BLaER1 (cell line): Measurements from ENCODE around the gene CREB5.

Experiments
- H3K27ac ChIP-seq: shearing (Covaris generic); formaldehyde crosslinking; 2 replicates; pipeline ENCODE4 v1.8.1; 2022
- H3K27me3 ChIP-seq: shearing (Covaris generic); formaldehyde crosslinking; 2 replicates; pipeline ENCODE4 v1.8.1; 2022
- H3K36me3 ChIP-seq: shearing (Covaris generic); formaldehyde crosslinking; 2 replicates; pipeline ENCODE4 v1.8.1; 2022
- H3K4me1 ChIP-seq: shearing (Covaris generic); formaldehyde crosslinking; 2 replicates; pipeline ENCODE4 v1.8.1; 2022
- H3K4me2 ChIP-seq: shearing (Covaris generic); formaldehyde crosslinking; 2 replicates; pipeline ENCODE4 v1.8.1; 2022
- H3K4me3 ChIP-seq: shearing (Covaris generic); formaldehyde crosslinking; 2 replicates; pipeline ENCODE4 v1.8.1; 2022
- H3K9ac ChIP-seq: shearing (Covaris generic); formaldehyde crosslinking; 2 replicates; pipeline ENCODE4 v1.8.1; 2022
- H3K9me3 ChIP-seq: shearing (Covaris generic); formaldehyde crosslinking; 2 replicates; pipeline ENCODE4 v1.8.1; 2022
- H4K20me1 ChIP-seq: shearing (Covaris generic); formaldehyde crosslinking; 2 replicates; pipeline ENCODE4 v1.8.1; 2022
- Cebpa-rat ChIP-seq: shearing (Covaris generic); IDR thresholded peaks from 2 replicates; pipeline ENCODE4 v1.8.1; 2022

CREB5 gene

GRCh38 chr7:28533731-28534531 lies 121.6 kb downstream of the CREB5 start:
- Histone ChIP-seq H3K4me2 (no peak overlapping the region), H3K4me1 (0 out of 2 replicates have a peak, but pooled peaks cover 5% of the 10 kb centered on the region), H3K36me3 (no peaks in the 10 kb centered on the region), H3K27me3 (no peaks in the 10 kb centered on the region), H3K27ac (no peak overlapping the region), H3K9me3 (peaks cover 10% of the 10 kb centered on the region), H3K4me3 (no peak overlapping the region), H4K20me1 (no peaks in the 10 kb centered on the region), H3K9ac (no peak overlapping the region)
- no peak for TF ChIP-seq Cebpa-rat

GRCh38 chr7:28536259-28536658 lies 123.9 kb downstream of the CREB5 start:
- Histone ChIP-seq H3K27me3 (no peaks in the 10 kb centered on the region), H4K20me1 (no peaks in the 10 kb centered on the region), H3K4me2 (no peak overlapping the region), H3K4me1 (0 out of 2 replicates have a peak, but pooled peaks cover 5% of the 10 kb centered on the region), H3K36me3 (no peaks in the 10 kb centered on the region), H3K27ac (no peak overlapping the region), H3K9ac (no peak overlapping the region), H3K4me3 (no peak overlapping the region), H3K9me3 (peaks cover 10% of the 10 kb centered on the region)
- TF ChIP-seq Cebpa-rat: no peak

GRCh38 chr7:28539289-28539981 lies 127.1 kb downstream of the CREB5 start:
- Histone ChIP-seq H3K4me2 (no peak overlapping the region), H3K4me3 (no peak overlapping the region), H3K27me3 (no peaks in the 10 kb centered on the region), H3K9me3 (no peaks in the 10 kb centered on the region), H3K4me1 (no peaks in the 10 kb centered on the region), H3K36me3 (no peaks in the 10 kb centered on the region), H3K9ac (no peak overlapping the region), H3K27ac (no peak overlapping the region), H4K20me1 (no peaks in the 10 kb centered on the region)
- no peak for TF ChIP-seq Cebpa-rat

- Histone ChIP-seq H3K27me3 (no peaks in the 10 kb centered on the region), H3K4me2 (no peak overlapping the region), H3K4me1 (no peaks in the 10 kb centered on the region), H3K36me3 (no peaks in the 10 kb centered on the region), H3K9me3 (peaks cover 18% of the 10 kb centered on the region), H3K4me3 (no peak overlapping the region), H3K9ac (no peak overlapping the region), H4K20me1 (no peaks in the 10 kb centered on the region), H3K27ac (no peak overlapping the region)
- no peak for TF ChIP-seq Cebpa-rat
Measured at GRCh38 chr7:28542410-28542809, 130.1 kb downstream of the CREB5 start.

- H3K4me3 ChIP-seq: no peak overlapping the region
- H3K36me3 ChIP-seq: no peaks in the 10 kb centered on the region
- H3K27ac ChIP-seq: no peak overlapping the region
- H3K4me1 ChIP-seq: no peaks in the 10 kb centered on the region
- H3K9me3 ChIP-seq: peaks cover 28% of the 10 kb centered on the region
- no peak for TF ChIP-seq Cebpa-rat
- no peak overlapping the region for H3K4me2 ChIP-seq
- no peaks in the 10 kb centered on the region for H4K20me1 ChIP-seq
- no peaks in the 10 kb centered on the region for H3K27me3 ChIP-seq
- H3K9ac ChIP-seq: no peak overlapping the region
Measured at GRCh38 chr7:28544453-28545117, 132.3 kb downstream of the CREB5 start.

- H3K27ac ChIP-seq: no peak overlapping the region
- no peaks in the 10 kb centered on the region for H4K20me1 ChIP-seq
- H3K4me2 ChIP-seq: no peak overlapping the region
- TF ChIP-seq Cebpa-rat: no peak
- peaks cover 28% of the 10 kb centered on the region for H3K9me3 ChIP-seq
- no peaks in the 10 kb centered on the region for H3K4me1 ChIP-seq
- no peaks in the 10 kb centered on the region for H3K36me3 ChIP-seq
- no peak overlapping the region for H3K4me3 ChIP-seq
- H3K27me3 ChIP-seq: no peaks in the 10 kb centered on the region
- H3K9ac ChIP-seq: no peak overlapping the region
Measured at GRCh38 chr7:28546067-28546466, 133.7 kb downstream of the CREB5 start.

GRCh38 chr7:28547115-28547514 lies 134.8 kb downstream of the CREB5 start:
- 0 out of 2 replicates have a peak, but pooled peaks cover 2% of the 10 kb centered on the region for H3K4me1 ChIP-seq
- H3K4me3 ChIP-seq: no peak overlapping the region
- H3K27me3 ChIP-seq: no peaks in the 10 kb centered on the region
- H3K27ac ChIP-seq: no peak overlapping the region
- H3K9ac ChIP-seq: no peak overlapping the region
- no peaks in the 10 kb centered on the region for H4K20me1 ChIP-seq
- no peak overlapping the region for H3K4me2 ChIP-seq
- no peak for TF ChIP-seq Cebpa-rat
- H3K9me3 ChIP-seq: peaks cover 28% of the 10 kb centered on the region
- H3K36me3 ChIP-seq: no peaks in the 10 kb centered on the region

GRCh38 chr7:28548416-28548815 lies 136.1 kb downstream of the CREB5 start:
- Histone ChIP-seq H4K20me1 (no peaks in the 10 kb centered on the region), H3K4me3 (no peak overlapping the region), H3K4me1 (peaks cover 15% of the 10 kb centered on the region; the same call in 1 of the 2 replicates), H3K36me3 (no peaks in the 10 kb centered on the region), H3K9me3 (peaks cover 28% of the 10 kb centered on the region), H3K9ac (no peak overlapping the region), H3K4me2 (no peak overlapping the region), H3K27ac (no peak overlapping the region), H3K27me3 (no peaks in the 10 kb centered on the region)
- TF ChIP-seq Cebpa-rat: no peak

GRCh38 chr7:28549998-28550397 lies 137.7 kb downstream of the CREB5 start:
- H3K27ac ChIP-seq: no peak overlapping the region
- H3K9me3 ChIP-seq: peaks cover 28% of the 10 kb centered on the region
- H3K36me3 ChIP-seq: no peaks in the 10 kb centered on the region
- H3K27me3 ChIP-seq: no peaks in the 10 kb centered on the region
- H4K20me1 ChIP-seq: no peaks in the 10 kb centered on the region
- no peak for TF ChIP-seq Cebpa-rat
- H3K4me2 ChIP-seq: no peak overlapping the region
- H3K4me1 ChIP-seq: peaks cover 17% of the 10 kb centered on the region; the same call in 1 of the 2 replicates
- H3K4me3 ChIP-seq: no peak overlapping the region
- no peak overlapping the region for H3K9ac ChIP-seq
